SK-N-SH treated with all-trans-retinoic acid at 6 μM for 48 hours (cell line): Measurements from ENCODE around the gene ADGRV1.

ENCODE experiments used
- ATAC-seq: fragments of 200-7000 bp; cut with Tn5 transposase; 3 replicates; pipeline ENCODE4 v1.9.1; 2020; ENCODE audit warnings: mild to moderate bottlenecking, moderate library complexity
- BACH2 ChIP-seq: fragments of 250-450 bp; sonication (Bioruptor Pico); IDR thresholded peaks from 2 replicates; pipeline ENCODE4 v1.9.0; 2021; ENCODE audit warnings: mild to moderate bottlenecking, borderline replicate concordance
- CREB5 ChIP-seq: fragments of 250-450 bp; sonication (Bioruptor Pico); IDR thresholded peaks from 2 replicates; pipeline ENCODE4 v1.5.1; 2020; ENCODE audit warnings: low read depth, mild to moderate bottlenecking, moderate library complexity
- CSDC2 ChIP-seq: fragments of 250-450 bp; sonication (Bioruptor Pico); IDR thresholded peaks from 2 replicates; pipeline ENCODE4 v1.5.0; 2020; ENCODE audit warnings: mild to moderate bottlenecking, moderate library complexity
- CSRNP3 ChIP-seq: fragments of 250-450 bp; sonication (Bioruptor Pico); IDR thresholded peaks from 2 replicates; pipeline ENCODE4 v1.5.1; 2021; ENCODE audit warnings: mild to moderate bottlenecking, moderate library complexity
- ESRRG ChIP-seq: fragments of 250-450 bp; sonication (Bioruptor Pico); IDR thresholded peaks from 2 replicates; pipeline ENCODE4 v1.6.1; 2021; ENCODE audit warnings: mild to moderate bottlenecking
- GLIS3 ChIP-seq: fragments of 250-450 bp; sonication (Bioruptor Pico); IDR thresholded peaks from 2 replicates; pipeline ENCODE4 v1.5.0; 2020; ENCODE audit warnings: mild to moderate bottlenecking, moderate library complexity
- ISL1 ChIP-seq: fragments of 250-450 bp; sonication (Bioruptor Pico); IDR thresholded peaks from 2 replicates; pipeline ENCODE4 v2.1.2; 2022; ENCODE audit warnings: mild to moderate bottlenecking, moderate library complexity
- OSR1 ChIP-seq: fragments of 250-450 bp; sonication (Bioruptor Pico); IDR thresholded peaks from 2 replicates; pipeline ENCODE4 v1.8.0; 2022; ENCODE audit warnings: moderate library complexity, mild to moderate bottlenecking, inconsistent platforms
- PATZ1 ChIP-seq: fragments of 250-450 bp; sonication (Bioruptor Pico); IDR thresholded peaks from 2 replicates; pipeline ENCODE4 v1.8.0; 2020; ENCODE audit warnings: mild to moderate bottlenecking, moderate library complexity, borderline replicate concordance
- POU6F1 ChIP-seq: fragments of 250-450 bp; sonication (Bioruptor Pico); IDR thresholded peaks from 2 replicates; pipeline ENCODE4 v1.8.0; 2021; ENCODE audit warnings: low read depth, mild to moderate bottlenecking, moderate library complexity, borderline replicate concordance
- PPARA ChIP-seq: fragments of 250-450 bp; sonication (Bioruptor Pico); IDR thresholded peaks from 2 replicates; pipeline ENCODE4 v1.5.0; 2020; ENCODE audit warnings: mild to moderate bottlenecking, borderline replicate concordance
- RARB ChIP-seq: fragments of 250-450 bp; sonication (Bioruptor Pico); IDR thresholded peaks from 2 replicates; pipeline ENCODE4 v1.8.0; 2021; ENCODE audit warnings: mild to moderate bottlenecking, moderate library complexity
- SNAI2 ChIP-seq: fragments of 250-450 bp; sonication (Bioruptor Pico); IDR thresholded peaks from 2 replicates; pipeline ENCODE4 v1.5.0; 2020; ENCODE audit warnings: mild to moderate bottlenecking, moderate library complexity
- TCF4 ChIP-seq: fragments of 250-450 bp; sonication (Bioruptor Pico); IDR thresholded peaks from 2 replicates; pipeline ENCODE4 v1.8.0; 2021; ENCODE audit warnings: mild to moderate bottlenecking, moderate library complexity, borderline replicate concordance
- TOX ChIP-seq: fragments of 250-450 bp; sonication (Bioruptor Pico); IDR thresholded peaks from 2 replicates; pipeline ENCODE4 v1.8.0; 2021; ENCODE audit warnings: mild to moderate bottlenecking, moderate library complexity, borderline replicate concordance
- TSHZ2 ChIP-seq: fragments of 250-450 bp; sonication (Bioruptor Pico); IDR thresholded peaks from 2 replicates; pipeline ENCODE4 v1.5.0; 2020; ENCODE audit warnings: mild to moderate bottlenecking, moderate library complexity
- ZC3H10 ChIP-seq: fragments of 250-450 bp; sonication (Bioruptor Pico); IDR thresholded peaks from 2 replicates; pipeline ENCODE4 v1.5.1; 2021; ENCODE audit warnings: mild to moderate bottlenecking, moderate library complexity
- ZFP3 ChIP-seq: fragments of 250-450 bp; sonication (Bioruptor Pico); IDR thresholded peaks from 2 replicates; pipeline ENCODE4 v1.5.0; 2020; ENCODE audit warnings: mild to moderate bottlenecking, moderate library complexity
- ZNF70 ChIP-seq: fragments of 450-650 bp; formaldehyde crosslinking; IDR thresholded peaks from 2 replicates; pipeline ENCODE4 v1.5.0; 2020; ENCODE audit warnings: mild to moderate bottlenecking, moderate library complexity
- ZNF8 ChIP-seq: fragments of 450-650 bp; formaldehyde crosslinking; IDR thresholded peaks from 2 replicates; pipeline ENCODE4 v1.5.0; 2020; ENCODE audit warnings: mild to moderate bottlenecking, moderate library complexity

The ADGRV1 gene

GRCh38 chr5:90902170-90902569 is 343.6 kb downstream of the ADGRV1 start (continued):
- TF ChIP-seq TSHZ2 (CRISPR knock-in tag) (no peak), SNAI2 (CRISPR knock-in tag) (no peak), OSR1 (no peak), GLIS3 (CRISPR knock-in tag) (no peak)

GRCh38 chr5:90902651-90903386 is 344.2 kb downstream of the ADGRV1 start:
- no peak for TF ChIP-seq CSDC2 (CRISPR knock-in tag)
- no peak for TF ChIP-seq RARB (CRISPR knock-in tag)
- TF ChIP-seq ZNF70 = no peak
- TF ChIP-seq TCF4 (CRISPR knock-in tag) = no peak; the same call in 1 of the 2 replicates
- TF ChIP-seq BACH2 (CRISPR knock-in tag) = no peak
- no peak for TF ChIP-seq CSRNP3 (CRISPR knock-in tag)
- no peak for TF ChIP-seq GLIS3 (CRISPR knock-in tag)
- TF ChIP-seq ISL1 (CRISPR knock-in tag) = no peak
- TF ChIP-seq PATZ1 (CRISPR knock-in tag) = no peak
- TF ChIP-seq ZNF8 (CRISPR knock-in tag) = no peak
- TF ChIP-seq PPARA = no peak
- TF ChIP-seq OSR1 = no peak
- TF ChIP-seq ZC3H10 (CRISPR knock-in tag) = no peak
- no peak for TF ChIP-seq CREB5 (CRISPR knock-in tag)
- TF ChIP-seq TOX (CRISPR knock-in tag) = no peak
- TF ChIP-seq POU6F1 (CRISPR knock-in tag) = no peak
- TF ChIP-seq ESRRG (CRISPR knock-in tag) = no peak
- no peak for TF ChIP-seq ZFP3 (CRISPR knock-in tag)
- no peak for ATAC-seq

- ATAC-seq = no peak; the same call in 2 of the 3 replicates
Observed at GRCh38 chr5:90909101-90909503, 350.5 kb downstream of the ADGRV1 start.

More at GRCh38 chr5:90909101-90909503, 350.5 kb downstream of the ADGRV1 start:
- TF ChIP-seq GLIS3 (CRISPR knock-in tag) (no peak), ZFP3 (CRISPR knock-in tag) (no peak), CREB5 (CRISPR knock-in tag) (no peak)
- TF ChIP-seq, all 23 proteins: peak for 0
